Immature natural killer cell (primary cell): Measurements from ENCODE around the gene LCE3C. TPM values are rescaled to one million over a fixed set of nuclear protein-coding genes. Genes with fewer than 3 reads are reported as not detected.
"Not testable (repeated sequence)": the region's sequence is repeated elsewhere in the genome, so short reads cannot be mapped to it uniquely, and the experiment has no call there.

Source experiments
- DNase-seq, 3 donors: peaks; one replicate each; pipeline ENCODE4 v3.0.0; 2022; ENCODE audit warnings: mixed read lengths in 1 of 3
- H3K27ac Mint-ChIP-seq, 6 donors: one replicate each; pipeline ENCODE4 v1.8.0; 2020; ENCODE audit warnings: mixed read lengths in 6 of 6, mild to moderate bottlenecking in 5 of 6, inconsistent platforms in 4 of 6, moderate library complexity in 3 of 6
- H3K27me3 Mint-ChIP-seq, 3 donors: one replicate each; pipeline ENCODE4 v1.8.0; 2020 to 2021; ENCODE audit warnings: low read depth in 3 of 3, mild to moderate bottlenecking in 3 of 3, mixed read lengths in 3 of 3, moderate library complexity in 3 of 3, inconsistent platforms in 1 of 3
- H3K36me3 Mint-ChIP-seq, 3 donors: one replicate each; pipeline ENCODE4 v1.8.0; 2020; ENCODE audit warnings: mixed read lengths in 3 of 3, inconsistent platforms in 2 of 3, mild to moderate bottlenecking in 2 of 3
- H3K4me1 Mint-ChIP-seq, 2 donors: one replicate each; pipeline ENCODE4 v1.8.0; 2020; ENCODE audit warnings: inconsistent platforms in 2 of 2, mild to moderate bottlenecking in 2 of 2, mixed read lengths in 2 of 2, moderate library complexity in 1 of 2
- H3K4me3 Mint-ChIP-seq, 5 donors: one replicate each; pipeline ENCODE4 v1.8.0; 2020; ENCODE audit warnings: mild to moderate bottlenecking in 5 of 5, mixed read lengths in 5 of 5, inconsistent platforms in 3 of 5, moderate library complexity in 3 of 5
- H3K9me3 Mint-ChIP-seq, 6 donors: one replicate each; pipeline ENCODE4 v1.8.0; 2020; ENCODE audit warnings: mild to moderate bottlenecking in 6 of 6, mixed read lengths in 6 of 6, inconsistent platforms in 4 of 6, moderate library complexity in 3 of 6
- polyA plus RNA-seq, 3 donors: library from polyadenylated mRNA; unstranded; fragments of 300-500 nt; fragmentation: Illumina TruSeq; gene quantifications; one replicate each; pipeline ENCODE4 v1.2.3, GENCODE V29; 2021

The LCE3C gene
- polyA plus RNA-seq, result not detected

GRCh38 chr1:152599934-152600333 is at the start of gene LCE3C:
TSS of gene LCE3C (plus strand) at chr1:152600234. CDS start at chr1:152600732, 498 bp downstream.
- peaks cover 0 to 3% (median 0%) of the 10 kb centered on the region in 3 donors for H3K36me3 Mint-ChIP-seq
- no peaks in the 10 kb centered on the region for H3K4me1 Mint-ChIP-seq
- no peak for DNase-seq
- peaks cover 0 to 11% (median 3%) of the 10 kb centered on the region in 6 donors for H3K9me3 Mint-ChIP-seq
- H3K4me3 Mint-ChIP-seq, result no peak within 1 kb of the TSS
- peaks cover 0 to 7% (median 4%) of the 10 kb centered on the region in 3 donors for H3K27me3 Mint-ChIP-seq
- no peak within 1 kb of the TSS for H3K27ac Mint-ChIP-seq

- no peak overlapping the region for H3K4me3 Mint-ChIP-seq
- DNase-seq, result no peak
- no peaks in the 10 kb centered on the region for H3K4me1 Mint-ChIP-seq
- no peaks in the 10 kb centered on the region for H3K36me3 Mint-ChIP-seq
- H3K9me3 Mint-ChIP-seq, result peaks cover 0 to 5% (median 0%) of the 10 kb centered on the region in 6 donors
- H3K27me3 Mint-ChIP-seq, result peaks cover 3 to 7% (median 4%) of the 10 kb centered on the region in 3 donors
- H3K27ac Mint-ChIP-seq, result no peak overlapping the region
Measured at GRCh38 chr1:152565115-152565514, 34.9 kb upstream of the LCE3C start.

- Mint-ChIP-seq H3K4me3 (no peak overlapping the region), H3K9me3 (peaks cover 0 to 5% (median under 1%) of the 10 kb centered on the region in 6 donors), H3K27me3 (peaks cover 3 to 7% (median 4%) of the 10 kb centered on the region in 3 donors), H3K4me1 (no peaks in the 10 kb centered on the region), H3K27ac (no peak overlapping the region), H3K36me3 (no peaks in the 10 kb centered on the region)
- DNase-seq, result no peak
Measured at GRCh38 chr1:152565535-152566215, 34.4 kb upstream of the LCE3C start.

- no peaks in the 10 kb centered on the region for H3K4me1 Mint-ChIP-seq
Measured at GRCh38 chr1:152566681-152567080, 33.4 kb upstream of the LCE3C start, which contains the start of gene LCE3E. TSS of gene LCE3E (minus strand) at chr1:152566780. CDS start at chr1:152566208, 572 bp downstream.

GRCh38 chr1:152577168-152577567 is 22.9 kb upstream of the LCE3C start:
- no peak for DNase-seq
- no peaks in the 10 kb centered on the region for H3K36me3 Mint-ChIP-seq
- H3K4me3 Mint-ChIP-seq, result no peak overlapping the region
- H3K27ac Mint-ChIP-seq, result no peak overlapping the region
- H3K27me3 Mint-ChIP-seq, result peaks cover 2 to 8% (median 7%) of the 10 kb centered on the region in 3 donors
- H3K9me3 Mint-ChIP-seq, result peaks cover 0 to 2% (median 0%) of the 10 kb centered on the region in 6 donors
- H3K4me1 Mint-ChIP-seq, result no peaks in the 10 kb centered on the region

More at GRCh38 chr1:152566681-152567080, 33.4 kb upstream of the LCE3C start, which contains the start of gene LCE3E:
- no peak for DNase-seq
- Mint-ChIP-seq H3K36me3 (no peaks in the 10 kb centered on the region), H3K27me3 (peaks cover 3 to 11% (median 9%) of the 10 kb centered on the region in 3 donors), H3K27ac (no peak within 1 kb of the TSS), H3K4me3 (no peak within 1 kb of the TSS), H3K9me3 (peaks cover 0 to 5% (median 1%) of the 10 kb centered on the region in 6 donors)

- not testable (repeated sequence) for DNase-seq, H3K27me3 Mint-ChIP-seq, H3K4me1 Mint-ChIP-seq, H3K4me3 Mint-ChIP-seq, H3K36me3 Mint-ChIP-seq, H3K9me3 Mint-ChIP-seq, H3K27ac Mint-ChIP-seq
Measured at GRCh38 chr1:152579526-152579925, 20.5 kb upstream of the LCE3C start.

- H3K4me3 Mint-ChIP-seq, result no peak within 1 kb of the TSS
Measured at GRCh38 chr1:152580433-152580832, 19.6 kb upstream of the LCE3C start, which contains the start of gene LCE3D. TSS of gene LCE3D (minus strand) at chr1:152580516. CDS start at chr1:152579936, 580 bp downstream.

GRCh38 chr1:152582647-152583046 is 17.4 kb upstream of the LCE3C start:
- no peaks in the 10 kb centered on the region for H3K4me1 Mint-ChIP-seq
- no peak overlapping the region for H3K4me3 Mint-ChIP-seq
- DNase-seq, result no peak
- peaks cover 0 to 2% (median 0%) of the 10 kb centered on the region in 3 donors for H3K27me3 Mint-ChIP-seq
- no peak overlapping the region for H3K27ac Mint-ChIP-seq
- no peaks in the 10 kb centered on the region for H3K9me3 Mint-ChIP-seq
- H3K36me3 Mint-ChIP-seq, result no peaks in the 10 kb centered on the region

More at GRCh38 chr1:152580433-152580832, 19.6 kb upstream of the LCE3C start, which contains the start of gene LCE3D:
- H3K36me3 Mint-ChIP-seq, result no peaks in the 10 kb centered on the region
- no peak for DNase-seq
- H3K27me3 Mint-ChIP-seq, result peaks cover 2 to 4% (median 2%) of the 10 kb centered on the region in 3 donors
- no peaks in the 10 kb centered on the region for H3K4me1 Mint-ChIP-seq
- no peaks in the 10 kb centered on the region for H3K9me3 Mint-ChIP-seq
- H3K27ac Mint-ChIP-seq, result no peak within 1 kb of the TSS

GRCh38 chr1:152585586-152585985 is 14.4 kb upstream of the LCE3C start:
- H3K4me1 Mint-ChIP-seq, result no peaks in the 10 kb centered on the region
- DNase-seq, result no peak
- H3K9me3 Mint-ChIP-seq, result no peaks in the 10 kb centered on the region

GRCh38 chr1:152596986-152597385 is 3.0 kb upstream of the LCE3C start:
- Mint-ChIP-seq H3K27me3 (peaks cover 0 to 7% (median 4%) of the 10 kb centered on the region in 3 donors), H3K4me1 (no peaks in the 10 kb centered on the region), H3K9me3 (peaks cover 0 to 11% (median 3%) of the 10 kb centered on the region in 6 donors), H3K36me3 (peaks cover 0 to 3% (median 0%) of the 10 kb centered on the region in 3 donors), H3K4me3 (no peak overlapping the region), H3K27ac (no peak overlapping the region)
- no peak for DNase-seq

More at GRCh38 chr1:152585586-152585985, 14.4 kb upstream of the LCE3C start:
- H3K27ac Mint-ChIP-seq, result no peak overlapping the region
- H3K4me3 Mint-ChIP-seq, result no peak overlapping the region
- no peaks in the 10 kb centered on the region for H3K27me3 Mint-ChIP-seq
- no peaks in the 10 kb centered on the region for H3K36me3 Mint-ChIP-seq

- Mint-ChIP-seq H3K36me3 (peaks cover under 1 to 2% (median under 1%) of the 10 kb centered on the region in 3 donors), H3K4me3 (no peak within 1 kb of the TSS), H3K27ac (no peak within 1 kb of the TSS), H3K9me3 (peaks cover 2 to 9% (median 4%) of the 10 kb centered on the region in 6 donors), H3K4me1 (no peaks in the 10 kb centered on the region), H3K27me3 (peaks cover 0 to 5% (median 4%) of the 10 kb centered on the region in 3 donors)
- DNase-seq, result no peak
Measured at GRCh38 chr1:152613511-152613910, 13.5 kb downstream of the LCE3C start, which contains the start of gene LCE3B. TSS of gene LCE3B (plus strand) at chr1:152613811. CDS start at chr1:152613811, 0 bp downstream.

- H3K27ac Mint-ChIP-seq, result no peak overlapping the region
- DNase-seq, result no peak
- no peak overlapping the region for H3K4me3 Mint-ChIP-seq
- peaks cover 9 to 20% (median 12%) of the 10 kb centered on the region in 6 donors for H3K9me3 Mint-ChIP-seq
- peaks cover 0 to 4% of the 10 kb centered on the region in 2 donors for H3K4me1 Mint-ChIP-seq
- peaks cover 5 to 13% (median 6%) of the 10 kb centered on the region in 3 donors for H3K27me3 Mint-ChIP-seq
- peaks cover 4 to 5% (median 4%) of the 10 kb centered on the region in 3 donors for H3K36me3 Mint-ChIP-seq
Measured at GRCh38 chr1:152621993-152622392, 22.0 kb downstream of the LCE3C start.

GRCh38 chr1:152622803-152623202 is 22.8 kb downstream of the LCE3C start, which contains the start of gene LCE3A:
TSS of gene LCE3A (minus strand) at chr1:152623103. CDS start at chr1:152623103, 0 bp downstream.
- H3K27me3 Mint-ChIP-seq, result peaks cover 2 to 15% (median 6%) of the 10 kb centered on the region in 3 donors
- no peak within 1 kb of the TSS for H3K27ac Mint-ChIP-seq
- H3K9me3 Mint-ChIP-seq, result peaks cover 6 to 20% (median 12%) of the 10 kb centered on the region in 6 donors
- H3K36me3 Mint-ChIP-seq, result peaks cover 4 to 5% (median 4%) of the 10 kb centered on the region in 3 donors
- peak in 1 of 3 donors; percentile 3 for DNase-seq
- no peak within 1 kb of the TSS for H3K4me3 Mint-ChIP-seq
- H3K4me1 Mint-ChIP-seq, result peaks cover 0 to 4% of the 10 kb centered on the region in 2 donors
